ENCODE results near the gene INPP4B.

INPP4B gene

DNA sequence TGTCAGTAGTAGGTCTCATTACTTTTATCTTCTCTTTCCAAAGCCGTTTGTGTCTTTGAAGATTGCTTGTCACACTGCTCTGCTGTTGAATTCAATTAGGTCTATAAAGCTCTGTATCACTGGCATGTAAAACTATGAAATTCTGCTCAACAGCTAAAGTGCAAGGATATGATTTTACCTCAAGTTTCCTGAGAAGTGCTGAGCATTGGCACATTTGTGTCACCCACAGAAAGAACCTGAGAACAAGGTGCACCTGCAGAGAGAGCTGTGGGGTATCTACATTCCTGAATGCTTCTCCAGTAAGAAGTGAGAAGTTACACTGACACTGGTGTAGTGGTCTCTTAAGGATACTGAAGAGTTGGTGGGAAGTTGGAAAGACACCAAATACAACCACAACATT, 274.0 kb downstream of the INPP4B start:
- DNase-seq = no peak

DNA sequence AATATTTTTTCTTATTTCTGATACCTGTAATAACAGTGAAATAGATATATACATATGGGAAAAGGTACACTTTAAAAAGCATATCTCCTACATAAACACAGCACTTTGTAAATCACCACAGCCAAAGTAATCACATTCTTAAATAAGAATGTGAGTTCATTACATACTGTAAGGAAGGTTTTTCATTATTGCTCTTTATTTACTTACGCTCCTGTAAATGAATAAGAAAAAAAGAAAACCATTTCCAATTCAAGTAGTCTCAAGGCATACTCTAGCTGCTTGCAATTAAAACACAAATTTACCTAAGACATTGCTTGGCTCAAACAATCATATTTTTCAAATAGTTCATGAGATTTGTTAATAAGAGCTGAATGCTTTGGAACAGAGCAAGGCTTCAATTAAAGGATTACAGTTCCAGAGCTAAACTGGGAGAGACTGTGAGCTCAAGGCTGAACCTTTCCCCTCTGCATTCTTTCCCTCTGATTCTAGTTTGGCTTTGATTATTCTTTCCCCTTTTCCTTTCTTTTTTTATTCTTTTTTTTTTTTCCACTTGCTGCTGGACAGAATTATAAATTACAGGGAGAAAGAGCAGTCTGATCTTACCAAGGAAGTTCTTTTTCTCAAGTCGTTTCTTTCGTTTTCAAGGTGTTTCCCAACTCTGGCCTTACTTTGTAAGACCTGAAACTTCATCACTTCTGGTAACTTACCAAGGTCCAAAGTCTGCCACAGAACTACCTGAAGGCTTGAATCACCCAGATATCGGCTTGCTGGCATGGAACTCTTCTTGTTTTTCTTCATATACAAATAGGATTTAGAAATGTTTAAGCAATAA, 278.3 kb downstream of the INPP4B start:
- no peak for DNase-seq

DNA sequence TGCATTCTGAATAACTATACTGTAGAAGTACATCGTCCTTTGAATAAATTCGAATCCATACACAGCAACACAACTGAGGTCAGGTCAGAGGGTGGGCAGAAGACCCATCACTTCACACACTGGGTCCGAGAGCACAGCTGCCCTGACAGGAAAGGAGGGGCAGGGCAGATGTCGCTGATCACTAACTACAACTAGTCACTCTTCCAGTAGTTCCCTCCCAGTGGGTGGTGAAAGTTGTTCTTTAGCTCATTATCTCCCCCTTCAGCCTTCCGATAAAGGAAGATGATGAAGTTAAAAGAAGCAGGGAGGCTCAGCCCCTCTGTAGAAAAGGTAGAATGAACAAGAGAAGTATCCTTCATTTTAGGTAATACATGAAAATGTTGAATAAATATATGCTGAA, 278.9 kb downstream of the INPP4B start:
- no peak for DNase-seq

DNA sequence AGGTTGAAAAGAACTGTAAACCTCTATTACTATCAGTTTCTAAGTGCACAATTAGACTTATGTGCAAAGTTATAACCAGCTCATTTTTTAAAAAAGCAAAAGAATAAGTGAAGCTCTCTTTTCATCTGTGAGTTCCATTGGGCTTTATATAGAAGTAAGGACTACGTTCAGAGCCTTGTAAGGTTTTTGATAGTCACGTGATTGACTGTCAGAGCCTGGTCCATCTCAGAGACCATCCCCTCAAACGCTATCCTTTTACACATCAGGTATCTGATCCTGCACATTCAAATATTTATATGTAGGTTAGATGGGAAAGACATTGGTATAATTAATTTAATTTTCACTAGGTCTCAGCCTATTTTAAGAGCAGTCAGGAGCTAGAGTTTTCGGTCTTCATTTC, 279.3 kb downstream of the INPP4B start:
- no peak for DNase-seq

DNA sequence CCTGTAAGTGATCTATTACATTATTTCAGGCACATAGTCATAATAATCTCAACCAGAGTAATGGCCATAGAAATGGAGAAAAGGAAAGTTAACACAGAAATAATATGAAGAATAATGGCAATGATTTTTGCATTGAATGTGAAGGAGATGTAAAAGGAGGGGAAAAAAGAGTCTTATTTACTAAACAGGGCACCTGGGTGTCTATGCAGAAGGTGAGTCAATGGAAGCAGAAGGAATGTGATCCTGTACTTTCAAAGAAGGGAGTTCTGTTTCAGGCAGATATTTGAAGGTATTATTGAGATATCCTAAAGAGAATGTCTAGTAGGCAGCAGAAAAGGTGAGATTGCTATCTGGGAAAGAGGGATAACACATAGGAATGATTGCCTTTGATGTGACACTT, 279.9 kb downstream of the INPP4B start:
- no peak for DNase-seq

DNA sequence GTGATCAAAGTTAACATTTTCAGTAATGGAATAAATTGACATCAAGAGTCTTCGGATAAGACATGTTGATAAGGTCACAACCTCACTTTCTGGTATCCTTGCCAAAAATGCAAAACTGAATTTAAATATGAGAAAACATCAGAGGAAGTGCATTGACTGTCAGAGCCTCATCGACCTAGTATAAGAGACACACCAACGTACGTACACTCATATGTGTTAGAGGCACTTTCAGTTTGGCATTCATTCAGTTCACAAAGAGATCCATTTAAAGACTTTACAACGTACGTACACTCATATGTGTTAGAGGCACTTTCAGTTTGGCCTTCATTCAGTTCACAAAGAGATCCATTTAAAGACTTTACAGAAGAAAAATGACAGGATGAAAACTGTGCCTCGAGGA, 280.3 kb downstream of the INPP4B start:
- no peak for DNase-seq

DNA sequence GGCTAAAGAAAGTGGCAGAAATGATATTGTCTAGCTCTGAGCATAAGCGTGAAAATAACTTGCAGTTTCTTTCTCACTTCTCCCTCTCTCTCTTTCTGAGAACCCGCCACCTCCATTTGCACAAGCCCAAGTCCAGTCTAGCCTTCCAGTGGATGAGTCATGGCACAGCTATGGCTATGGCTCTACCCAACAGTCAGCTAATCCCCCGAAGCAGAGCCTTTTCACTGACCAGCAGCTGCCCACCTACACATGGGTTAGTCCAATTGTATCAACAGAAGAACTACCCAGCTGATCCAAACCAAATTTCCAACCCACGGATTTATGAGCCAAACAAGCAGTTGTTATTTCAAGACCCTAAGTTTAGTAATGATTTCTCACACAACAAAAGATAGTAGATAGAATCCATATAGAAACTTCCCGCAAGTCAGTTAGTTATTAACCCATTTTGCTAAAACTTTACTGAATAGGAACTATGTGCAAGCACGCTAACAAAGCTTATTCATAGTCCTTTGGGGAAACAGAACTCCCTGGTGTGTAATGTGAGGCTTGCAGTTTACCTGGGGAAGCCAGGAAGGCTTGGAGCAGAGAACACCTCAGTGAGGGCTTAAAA, 282.3 kb downstream of the INPP4B start:
- no peak for DNase-seq

DNA sequence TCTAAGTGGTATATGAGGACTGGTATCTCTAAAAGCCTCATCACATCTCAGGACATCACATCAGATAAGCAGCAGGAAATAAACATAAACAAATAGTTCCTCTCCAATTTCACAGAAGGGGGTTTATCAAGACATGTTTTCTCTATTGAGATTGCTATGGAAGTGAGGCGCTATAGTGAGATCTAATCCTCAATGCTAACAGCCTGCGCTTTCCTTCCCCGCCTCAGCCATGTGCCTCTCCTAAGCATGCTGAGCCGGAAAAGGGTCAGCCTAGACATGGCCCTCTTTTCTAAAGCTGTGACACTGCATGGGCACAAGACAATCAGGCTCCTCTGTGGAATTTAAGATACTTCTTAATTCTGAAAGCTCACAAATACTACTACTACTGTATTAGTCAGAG, 286.1 kb downstream of the INPP4B start:
- DNase-seq = no peak

DNA sequence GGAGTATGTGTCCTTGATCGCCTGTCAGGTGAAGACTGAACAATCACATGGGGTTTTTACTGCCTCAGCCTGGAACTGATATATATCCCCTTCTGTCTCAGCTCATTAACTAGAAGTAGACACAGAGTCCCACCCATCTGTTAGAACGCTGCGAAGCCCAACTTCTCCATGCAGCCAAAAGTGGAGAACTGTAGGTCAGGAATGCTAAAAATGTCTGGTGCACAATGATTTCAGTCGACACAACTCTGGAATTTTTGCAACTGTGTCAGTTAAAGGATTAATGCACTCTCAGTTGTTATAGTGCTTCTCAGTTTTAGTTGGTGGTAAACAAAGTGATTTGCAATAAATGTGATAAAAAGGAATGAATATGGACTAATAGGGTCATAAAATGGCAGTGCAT, 287.2 kb downstream of the INPP4B start:
- peak; percentile 23 for DNase-seq

DNA sequence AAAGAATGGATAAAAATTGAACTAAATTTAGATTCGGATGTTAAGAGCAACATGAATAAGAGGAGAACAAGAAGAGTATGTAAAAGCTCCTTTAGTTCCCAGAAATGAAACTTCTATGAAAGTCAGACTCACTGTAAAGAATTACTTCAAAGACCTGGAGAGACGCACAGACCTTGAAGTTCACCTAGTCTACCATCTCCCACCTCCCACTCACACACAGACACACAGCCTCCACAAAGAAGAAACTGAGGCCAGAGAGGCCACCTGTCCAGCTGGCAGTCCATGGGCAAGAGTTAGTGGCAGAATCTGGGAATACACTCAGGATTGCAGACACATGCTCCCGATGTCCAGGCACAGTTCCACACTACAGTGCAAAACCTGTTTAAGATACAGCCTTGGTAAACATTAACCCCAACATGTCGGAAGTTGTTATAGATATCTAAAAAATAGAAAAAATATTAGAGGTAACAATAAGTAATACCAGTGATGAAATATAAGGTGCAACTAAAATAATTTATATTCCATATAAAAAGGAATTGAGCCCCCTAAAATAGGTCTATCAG, 288.8 kb downstream of the INPP4B start:
- no peak for DNase-seq

DNA sequence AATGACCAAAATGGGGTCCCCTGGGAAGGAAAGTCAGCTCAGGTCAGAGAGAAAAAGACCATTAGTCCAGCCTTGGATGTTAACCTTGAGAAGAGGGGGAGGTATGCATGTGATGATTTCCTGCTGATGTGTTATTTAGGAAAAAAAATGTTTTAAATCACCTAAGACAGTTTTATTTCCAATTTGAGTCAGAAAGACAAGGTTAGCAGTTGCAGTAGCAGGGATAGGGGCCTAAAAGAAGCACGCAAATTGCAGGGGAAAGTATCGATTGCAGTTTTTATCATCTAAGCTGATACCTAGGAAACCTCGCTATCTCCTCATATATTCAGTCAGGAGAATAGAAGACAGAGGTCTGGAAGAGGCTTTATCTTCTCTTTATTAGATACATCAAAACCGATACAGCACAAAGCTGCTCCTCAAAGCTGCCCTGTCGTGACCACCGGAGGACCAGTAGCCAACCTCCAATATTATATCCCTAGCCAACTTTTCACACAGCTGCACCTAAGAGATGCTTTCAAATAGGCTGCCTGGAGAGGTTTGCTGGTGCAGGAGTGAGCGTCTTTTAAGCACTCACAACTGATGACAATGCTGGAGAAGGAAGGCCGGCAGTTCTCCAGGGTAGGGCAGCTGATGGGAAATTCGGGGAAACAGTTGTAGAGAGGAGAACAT, 289.4 kb downstream of the INPP4B start:
- no peak for DNase-seq

DNA sequence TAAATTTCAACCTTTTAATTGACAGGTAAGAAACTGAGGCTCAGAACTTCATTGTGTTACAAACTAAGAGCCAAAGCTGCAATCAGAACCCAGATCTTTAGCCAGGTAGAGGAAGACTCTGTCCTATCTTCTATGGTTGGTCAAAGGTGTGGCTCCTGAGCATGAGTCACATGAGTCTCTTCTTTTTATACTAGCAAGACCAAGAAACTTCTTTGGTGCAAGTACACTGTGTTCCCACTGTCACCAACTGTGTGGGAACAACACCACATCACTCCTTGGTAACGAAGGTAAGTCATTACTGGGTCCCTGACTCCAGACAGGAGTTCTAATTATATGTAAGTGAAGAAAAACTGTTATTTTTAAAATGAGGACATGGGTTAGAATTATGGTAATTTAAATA, 290.1 kb downstream of the INPP4B start:
- DNase-seq = no peak

DNA sequence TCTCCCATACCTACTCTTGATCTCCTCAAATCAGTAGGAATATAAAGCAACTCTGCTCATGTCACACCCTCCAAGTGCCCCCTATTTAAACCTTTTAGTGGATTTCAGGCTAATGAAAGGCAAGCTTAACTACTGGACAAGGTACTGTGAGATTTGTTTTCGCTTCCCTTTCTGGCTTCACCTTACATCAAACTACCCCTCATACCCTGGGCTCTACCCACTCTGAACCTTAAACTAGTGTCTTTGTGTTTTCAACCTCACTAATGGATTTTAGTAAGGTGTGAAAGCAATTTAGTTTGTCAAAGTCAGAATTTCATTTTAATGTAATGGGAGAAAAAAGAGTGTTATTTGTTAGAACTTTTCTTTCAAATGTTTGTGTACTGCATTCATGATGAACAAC, 291.7 kb downstream of the INPP4B start:
- no peak for DNase-seq

DNA sequence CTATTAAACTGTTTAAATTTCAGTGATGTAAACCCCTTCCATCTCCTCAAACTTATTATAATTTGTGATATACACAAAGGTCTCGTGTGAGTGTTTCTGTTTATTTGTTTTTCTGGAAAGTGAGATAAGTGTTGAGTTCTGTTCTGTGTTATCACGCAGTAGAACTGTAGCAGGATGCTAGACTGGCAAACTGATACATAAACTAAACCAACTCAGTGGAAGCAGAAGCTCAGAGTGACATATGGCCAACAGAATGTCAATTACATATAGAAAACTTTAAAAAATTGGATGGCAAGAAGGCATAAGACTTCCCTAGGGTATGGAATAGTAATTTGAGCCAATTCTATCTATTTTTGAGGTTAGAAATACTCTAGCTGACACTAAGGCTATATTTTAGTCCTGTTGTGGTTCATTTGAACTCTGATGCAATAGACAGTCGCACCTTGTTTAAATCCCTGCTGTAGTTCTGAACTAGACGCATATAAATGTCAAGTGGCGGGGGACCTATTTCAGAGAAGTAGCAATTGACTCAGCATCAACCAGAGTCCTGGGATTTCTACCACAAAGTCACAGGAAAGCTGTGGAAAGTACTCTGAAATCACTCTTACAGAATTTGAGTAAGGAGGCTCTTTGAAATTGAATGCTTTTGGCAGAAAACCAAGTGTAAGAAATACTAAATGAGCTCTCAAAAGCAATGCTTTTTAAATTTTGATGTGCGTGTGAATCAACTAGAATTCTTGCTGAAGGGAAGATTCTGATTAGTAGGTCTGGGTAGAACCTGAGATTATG, 294.4 kb downstream of the INPP4B start:
- DNase-seq = no peak

DNA sequence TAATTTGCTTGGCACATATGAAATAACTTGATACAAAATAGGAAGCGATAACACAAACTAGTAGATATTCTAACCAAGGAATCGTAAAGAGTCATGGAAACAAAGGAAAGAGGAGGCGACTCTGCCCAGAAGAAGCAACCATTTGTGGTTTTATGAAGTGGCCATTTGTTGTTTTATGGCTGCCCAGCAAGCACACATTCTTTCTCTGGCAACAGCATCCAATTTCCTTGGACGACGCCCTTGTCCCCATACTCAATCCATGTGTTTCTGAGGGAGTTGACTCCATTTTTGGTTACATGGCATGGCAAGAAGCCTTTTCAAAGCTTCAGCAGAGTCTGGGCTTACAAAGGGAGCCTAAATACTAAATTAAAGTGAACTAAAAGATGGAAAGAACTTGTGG, 295.1 kb downstream of the INPP4B start:
- DNase-seq = no peak

DNA sequence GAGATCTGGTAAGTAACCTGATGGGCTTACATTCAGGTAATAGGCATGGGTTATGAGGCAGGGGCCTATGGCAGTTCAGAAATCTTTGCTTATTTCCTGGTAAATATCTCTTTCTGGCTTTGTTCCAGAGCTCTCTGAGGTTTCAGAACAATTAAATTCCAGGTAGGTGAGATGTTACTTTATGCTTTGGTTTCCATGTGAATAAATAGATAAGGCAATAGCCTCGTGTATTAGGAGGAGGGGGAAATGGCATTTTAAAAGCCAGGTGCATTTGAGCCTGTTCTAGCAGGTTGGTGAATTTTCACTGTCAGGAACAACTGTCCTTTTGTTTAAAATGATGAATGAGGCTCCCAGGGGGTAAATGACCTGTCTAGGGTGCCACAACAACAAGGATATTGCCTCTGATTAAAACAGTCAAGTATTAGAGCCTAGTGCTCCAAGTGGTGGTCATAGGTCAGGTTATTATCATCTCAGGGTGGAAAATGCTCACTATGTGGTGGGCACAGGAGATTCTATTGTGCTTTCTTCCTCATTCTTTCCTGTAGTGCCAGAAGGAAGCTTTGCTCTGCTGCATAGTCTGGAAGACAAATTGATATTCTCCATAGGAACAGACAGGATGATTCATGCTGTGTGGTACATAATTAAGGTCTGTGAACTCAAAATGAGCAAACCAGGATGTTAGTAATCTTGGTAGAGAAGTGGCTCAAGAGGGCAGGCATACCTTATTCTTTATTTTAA, 296.2 kb downstream of the INPP4B start:
- no peak for DNase-seq

DNA sequence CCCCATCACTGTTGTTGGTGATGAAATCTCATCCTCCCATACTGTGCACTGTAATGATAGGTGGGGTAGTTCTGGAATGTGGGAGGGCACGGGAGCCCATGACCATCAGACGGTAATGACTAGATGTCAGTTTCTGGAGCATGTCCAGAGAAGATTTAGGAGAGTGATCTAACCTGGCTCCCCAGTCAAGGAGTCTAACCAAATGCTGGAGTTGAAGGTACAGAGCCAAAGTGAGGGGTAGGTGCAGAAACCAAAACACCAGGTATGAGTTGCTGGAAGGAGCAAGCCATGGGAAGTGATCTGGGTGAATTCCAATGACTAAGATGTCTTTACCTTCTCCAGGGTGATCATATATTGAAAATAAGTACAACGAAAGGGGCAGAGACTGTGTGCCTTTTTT, 296.9 kb downstream of the INPP4B start:
- no peak for DNase-seq

DNA sequence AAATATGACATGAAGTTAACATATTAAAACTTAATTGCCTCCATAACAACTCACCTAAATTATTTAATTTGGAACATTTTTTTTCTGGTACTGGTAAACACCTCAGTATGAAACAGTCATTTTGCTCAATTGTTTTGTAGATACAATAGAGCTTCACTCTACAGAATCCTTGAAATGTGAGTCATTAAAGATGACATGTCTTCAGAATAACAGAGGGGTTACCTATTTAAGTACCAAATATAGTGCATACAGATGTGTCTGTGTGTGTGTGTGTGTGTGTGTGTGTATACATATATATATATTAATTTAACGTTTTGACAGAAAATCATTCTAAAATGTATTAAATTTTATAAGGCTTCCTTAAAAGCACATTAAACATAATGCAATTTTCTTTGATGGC, 297.6 kb downstream of the INPP4B start:
- no peak for DNase-seq

DNA sequence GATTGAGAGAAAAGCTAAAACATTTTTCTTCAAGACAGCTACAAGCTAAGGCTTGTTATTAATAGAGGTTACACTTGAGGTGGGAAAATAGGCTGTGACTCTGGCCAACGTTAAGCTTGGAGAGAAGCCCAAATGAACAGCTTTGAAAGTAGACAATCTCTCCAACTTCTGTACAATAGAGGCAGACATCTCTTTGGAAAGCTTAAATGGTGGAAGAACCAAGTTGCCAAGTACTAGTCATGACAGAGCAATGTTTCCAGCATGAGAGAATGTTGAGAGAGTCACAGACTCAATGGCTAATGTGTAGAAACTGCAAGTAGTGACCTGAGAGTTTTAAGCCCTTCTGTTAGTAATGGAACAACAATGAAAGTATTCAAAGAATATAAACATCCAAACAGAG, 298.1 kb downstream of the INPP4B start:
- no peak for DNase-seq

DNA sequence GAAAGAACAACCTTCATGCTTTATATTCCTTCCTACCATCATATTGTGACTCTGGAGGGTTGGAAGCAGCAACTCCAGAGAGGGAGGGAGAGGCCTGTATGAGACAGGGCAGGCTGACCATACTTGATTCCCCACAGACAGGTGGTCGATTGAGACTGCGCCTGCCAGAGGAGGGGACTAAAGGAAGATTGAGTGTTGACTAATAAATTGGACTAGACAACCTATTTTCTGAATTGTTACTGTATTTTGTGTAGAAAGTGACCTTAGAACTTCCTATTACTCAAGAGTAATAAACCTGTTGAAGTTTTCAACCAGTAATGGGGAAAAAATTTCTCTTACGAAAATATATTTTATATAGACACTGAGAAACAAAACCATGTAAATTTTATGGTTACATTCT, 301.5 kb downstream of the INPP4B start:
- DNase-seq = no peak

DNA sequence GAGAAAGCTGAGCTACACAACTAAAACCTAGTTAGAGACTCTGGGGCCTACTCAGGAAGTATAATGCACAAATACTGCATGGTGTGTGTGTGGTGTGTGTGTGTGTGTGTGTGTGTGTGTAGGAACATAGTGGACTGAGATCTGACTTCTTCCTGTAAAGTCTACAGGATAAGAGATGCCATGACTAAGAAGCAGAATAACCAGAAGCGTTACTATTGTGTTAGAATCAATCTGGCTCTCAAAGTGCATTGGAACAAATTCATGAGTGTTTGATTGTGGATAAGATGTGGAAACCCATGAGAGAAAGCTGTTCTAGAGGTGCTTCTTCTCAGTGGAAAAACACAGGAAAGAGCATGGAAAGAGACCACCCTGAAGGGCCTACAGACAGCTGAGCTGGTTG, 302.1 kb downstream of the INPP4B start:
- DNase-seq = no peak

DNA sequence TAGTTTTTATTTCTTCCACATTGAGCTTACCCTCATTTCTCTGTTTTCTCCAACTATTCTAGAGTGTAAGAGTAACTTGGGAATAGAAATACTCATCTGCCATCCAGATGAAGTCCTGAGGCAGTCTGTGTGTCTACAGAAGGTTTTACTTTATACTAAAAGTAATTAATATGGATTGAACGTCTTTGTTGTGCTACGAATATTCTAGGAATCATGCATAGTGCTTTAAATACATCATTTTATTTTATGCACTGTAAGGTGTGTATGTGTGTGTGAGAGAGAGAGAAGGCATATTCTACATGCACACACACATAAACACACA, 305.7 kb downstream of the INPP4B start:
- DNase-seq = no peak

All from right kidney (tissue), 1 donor.